Inflammatory macrophage (primary cell): ENCODE data around the gene FASTK.

ENCODE experiments used
- DNase-seq, 2 donors: peaks; one replicate each; pipeline ENCODE4 v3.0.0-alpha.2; 2020 to 2022
- total RNA-seq, 18 experiments: gene quantifications; one replicate each; lab custom pipeline; 2026; ENCODE audit warnings: mixed read lengths in 6 of 18, inconsistent platforms in 2 of 18; lab: John Stamatoyannopoulos, UW

FASTK gene
- total RNA-seq = 21.1 to 80.0 (median 43.1) reads per million in 18 experiments

- peak; percentile 90 to 95 for DNase-seq
Observed at GRCh38 chr7:151080522-151081169, at the start of gene FASTK. Gene FASTK, minus strand, starts transcription at chr7:151080809. Its CDS starts 43 bp downstream, at chr7:151080766.

GRCh38 chr7:151129960-151130591, 49.5 kb upstream of the FASTK start:
- no peak for DNase-seq

- DNase-seq = no peak
Observed at GRCh38 chr7:151129117-151129959, 48.7 kb upstream of the FASTK start.

GRCh38 chr7:151128716-151129115, 48.1 kb upstream of the FASTK start:
- DNase-seq = no peak

- DNase-seq = no peak
Observed at GRCh38 chr7:151128144-151128543, 47.5 kb upstream of the FASTK start.

GRCh38 chr7:151126491-151127137, 46.0 kb upstream of the FASTK start:
- no peak for DNase-seq

GRCh38 chr7:151125846-151126481, 45.4 kb upstream of the FASTK start:
- no peak for DNase-seq

GRCh38 chr7:151125470-151125845, 44.8 kb upstream of the FASTK start:
- DNase-seq = no peak

GRCh38 chr7:151124899-151125399, 44.3 kb upstream of the FASTK start:
- no peak for DNase-seq

GRCh38 chr7:151124481-151124880, 43.9 kb upstream of the FASTK start:
- no peak for DNase-seq

GRCh38 chr7:151123822-151124464, 43.3 kb upstream of the FASTK start:
- peak; percentile 69 to 73 for DNase-seq

GRCh38 chr7:151123158-151123821, 42.7 kb upstream of the FASTK start:
- DNase-seq = no peak

GRCh38 chr7:151122796-151123157, 42.2 kb upstream of the FASTK start:
- no peak for DNase-seq

- DNase-seq = no peak
Observed at GRCh38 chr7:151122276-151122675, 41.7 kb upstream of the FASTK start.

- no peak for DNase-seq
Observed at GRCh38 chr7:151121380-151122170, 41.0 kb upstream of the FASTK start.

GRCh38 chr7:151120896-151121295, 40.3 kb upstream of the FASTK start:
- DNase-seq = no peak

- DNase-seq = no peak
Observed at GRCh38 chr7:151119902-151120301, 39.3 kb upstream of the FASTK start.

- DNase-seq = no peak
Observed at GRCh38 chr7:151119055-151119415, 38.4 kb upstream of the FASTK start.

GRCh38 chr7:151118108-151119054, 37.8 kb upstream of the FASTK start:
- no peak for DNase-seq
